ENCODE data around the gene CAMSAP3.

CAMSAP3 gene

GRCh38 chr19:7663706-7664105 lies 68.0 kb downstream of the CAMSAP3 start:
- no peak for TF ChIP-seq CTCF (IDR thresholded peaks at IDR 0.05; ENCODE audit: extremely low read depth, insufficient read depth, missing control alignments)
- in situ Hi-C loops (cut with MboI; ENCODE audit: low pct_unique_long_range_greater_than_20kb, low sequenced_read_pairs, unreplicated experiment) = loop anchor here (10.0 kb wide), 1 partner anchor 141 kb away; no protein-coding TSS in a partner anchor
- no peak for DNase-seq (ENCODE audit: low spot score)

GRCh38 chr19:7665076-7665475 lies 69.4 kb downstream of the CAMSAP3 start:
- in situ Hi-C loops (cut with MboI; ENCODE audit: low pct_unique_long_range_greater_than_20kb, low sequenced_read_pairs, unreplicated experiment) = loop anchor here (10.0 kb wide), 1 partner anchor 140 kb away; no protein-coding TSS in a partner anchor
- no peak for TF ChIP-seq CTCF (IDR thresholded peaks at IDR 0.05; ENCODE audit: extremely low read depth, insufficient read depth, missing control alignments)
- DNase-seq (ENCODE audit: low spot score) = no peak

Measured in GM13977 (cell line).